Bronchial epithelial cell (primary cell): Measurements from ENCODE around the gene CCDC34. TPM values are rescaled to one million over a fixed set of nuclear protein-coding genes. Genes with fewer than 3 reads are reported as not detected.

Experiments used
- DNase-seq: peaks from one replicate; pipeline ENCODE4 v3.0.0-alpha.2; 2010; ENCODE audit warnings: low read depth
- FAIRE-seq: peaks from 2 replicates; lab custom pipeline; 2011; peaks lifted over from hg19 to GRCh38; lab: Jason Lieb, UNC
- H3K27me3 ChIP-seq: 2 replicates; pipeline ENCODE4 v1.5.1; 2011; ENCODE audit warnings: low read length; ENCODE audit not compliant: control insufficient read depth, insufficient read depth
- H3K36me3 ChIP-seq: 2 replicates; pipeline ENCODE4 v1.5.1; 2011; ENCODE audit warnings: low read length; ENCODE audit not compliant: control insufficient read depth, insufficient read depth
- H3K4me3 ChIP-seq: 2 replicates; pipeline ENCODE4 v1.5.1; 2011; ENCODE audit warnings: mild to moderate bottlenecking, low read depth, low read length, control low read depth
- total RNA-seq: library from RNA; depleted of rRNA; stranded (reverse); fragments of >200 nt; gene quantifications from 2 replicates; pipeline ENCODE4 v1.2.1, GENCODE V29; 2014
- TF ChIP-seq, protein P1 (sequence below): IDR thresholded peaks from 2 replicates; pipeline ENCODE4 v1.5.1; 2011; ENCODE audit warnings: mild to moderate bottlenecking, moderate library complexity, low read length, control low read depth, inconsistent platforms; ENCODE audit not compliant: insufficient read depth, severe bottlenecking

The CCDC34 gene
- total RNA-seq, 1 donor from 2014 or later, result 1.3 TPM

DNA sequence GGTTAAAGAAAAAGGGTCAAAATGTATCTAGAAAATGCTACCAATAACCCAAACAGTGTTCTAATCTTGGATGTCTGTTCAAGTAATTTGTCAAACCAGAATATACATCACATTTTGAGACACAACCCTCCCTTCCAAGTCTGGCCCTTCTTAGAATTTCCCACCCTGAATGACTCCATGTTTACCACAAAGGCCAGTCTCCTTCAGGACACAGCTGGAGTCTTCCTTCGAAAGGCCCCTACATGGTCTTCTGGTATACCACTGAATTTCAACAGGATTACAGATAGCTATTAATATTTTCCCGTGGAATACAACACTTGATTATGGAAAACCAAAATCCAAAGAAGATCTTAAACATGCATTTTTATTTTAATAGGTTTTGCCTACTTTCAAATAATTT, 10.2 kb downstream of the CCDC34 start:
- H3K36me3 ChIP-seq, result no peaks in the 10 kb centered on the region
- no peak for DNase-seq
- H3K27me3 ChIP-seq, result no peaks in the 10 kb centered on the region
- FAIRE-seq, result no peak
- no peak overlapping the region for H3K4me3 ChIP-seq
- TF ChIP-seq, protein P1, sequence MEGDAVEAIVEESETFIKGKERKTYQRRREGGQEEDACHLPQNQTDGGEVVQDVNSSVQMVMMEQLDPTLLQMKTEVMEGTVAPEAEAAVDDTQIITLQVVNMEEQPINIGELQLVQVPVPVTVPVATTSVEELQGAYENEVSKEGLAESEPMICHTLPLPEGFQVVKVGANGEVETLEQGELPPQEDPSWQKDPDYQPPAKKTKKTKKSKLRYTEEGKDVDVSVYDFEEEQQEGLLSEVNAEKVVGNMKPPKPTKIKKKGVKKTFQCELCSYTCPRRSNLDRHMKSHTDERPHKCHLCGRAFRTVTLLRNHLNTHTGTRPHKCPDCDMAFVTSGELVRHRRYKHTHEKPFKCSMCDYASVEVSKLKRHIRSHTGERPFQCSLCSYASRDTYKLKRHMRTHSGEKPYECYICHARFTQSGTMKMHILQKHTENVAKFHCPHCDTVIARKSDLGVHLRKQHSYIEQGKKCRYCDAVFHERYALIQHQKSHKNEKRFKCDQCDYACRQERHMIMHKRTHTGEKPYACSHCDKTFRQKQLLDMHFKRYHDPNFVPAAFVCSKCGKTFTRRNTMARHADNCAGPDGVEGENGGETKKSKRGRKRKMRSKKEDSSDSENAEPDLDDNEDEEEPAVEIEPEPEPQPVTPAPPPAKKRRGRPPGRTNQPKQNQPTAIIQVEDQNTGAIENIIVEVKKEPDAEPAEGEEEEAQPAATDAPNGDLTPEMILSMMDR, result no peak

DNA sequence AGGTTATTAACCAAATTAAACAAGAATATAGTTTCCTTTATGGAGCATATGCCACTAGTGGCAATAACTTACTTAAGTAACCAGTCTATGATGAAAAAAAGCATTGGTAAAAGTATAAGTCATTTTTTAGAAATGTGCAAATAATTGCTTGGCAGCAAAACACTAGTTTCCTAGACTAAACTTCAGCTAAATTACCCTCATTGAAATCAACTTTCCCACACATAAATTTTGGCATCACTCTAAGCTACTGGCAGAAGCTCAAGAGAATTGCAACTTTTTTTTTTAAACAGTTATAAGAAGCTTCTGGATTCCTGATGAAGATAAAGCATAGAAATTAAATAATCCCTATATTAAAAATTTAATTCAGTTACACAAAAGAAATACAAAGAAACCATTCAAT, 12.5 kb downstream of the CCDC34 start:
- H3K27me3 ChIP-seq, result no peaks in the 10 kb centered on the region
- DNase-seq (no peak), FAIRE-seq (no peak)
- no peaks in the 10 kb centered on the region for H3K36me3 ChIP-seq
- TF ChIP-seq, protein P1, result no peak
- H3K4me3 ChIP-seq, result no peak overlapping the region

DNA sequence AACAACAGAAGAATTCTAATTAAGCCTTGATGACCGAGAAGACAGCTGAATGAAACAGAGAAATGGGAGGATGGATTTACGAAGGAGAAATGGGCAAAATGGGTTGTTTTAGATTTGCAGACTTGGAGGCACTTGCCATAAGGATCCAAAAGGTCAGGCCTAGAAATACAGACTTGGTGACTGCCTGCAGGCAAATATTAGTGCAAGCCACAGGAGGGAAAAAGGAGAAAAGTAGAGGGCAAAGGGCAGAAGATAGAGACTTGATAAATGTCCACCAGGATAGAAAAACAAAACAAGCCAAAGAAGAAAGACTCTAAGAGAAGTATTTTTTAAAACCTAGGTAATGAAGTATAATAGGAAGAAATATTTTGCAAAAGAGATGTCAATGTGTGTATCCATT, 13.1 kb downstream of the CCDC34 start:
- Histone ChIP-seq H3K4me3 (no peak overlapping the region), H3K27me3 (no peaks in the 10 kb centered on the region), H3K36me3 (no peaks in the 10 kb centered on the region)
- TF ChIP-seq, protein P1, result no peak
- DNase-seq (no peak), FAIRE-seq (no peak)

GRCh38 chr11:27348340-27348873, 14.6 kb downstream of the CCDC34 start:
- TF ChIP-seq, protein P1, result no peak
- DNase-seq (no peak), FAIRE-seq (no peak)
- no peaks in the 10 kb centered on the region for H3K36me3 ChIP-seq
- no peak overlapping the region for H3K4me3 ChIP-seq
- no peaks in the 10 kb centered on the region for H3K27me3 ChIP-seq

GRCh38 chr11:27347359-27348339, 15.4 kb downstream of the CCDC34 start:
- no peak for FAIRE-seq
- no peak for DNase-seq
- no peaks in the 10 kb centered on the region for H3K27me3 ChIP-seq
- TF ChIP-seq, protein P1, result no peak
- H3K36me3 ChIP-seq, result no peaks in the 10 kb centered on the region
- no peak overlapping the region for H3K4me3 ChIP-seq
